CD4-positive, alpha-beta T cell (primary cell): ENCODE data around the gene TPRN. TPM values are rescaled to one million over a fixed set of nuclear protein-coding genes. Genes with fewer than 3 reads are reported as not detected.

Experiments used
- ATAC-seq: fragments of 200-7000 bp; cut with Tn5 transposase; one replicate; pipeline ENCODE4 v1.10.0; 2022; ENCODE audit warnings: mild to moderate bottlenecking; ENCODE audit not compliant: poor library complexity
- CTCF ChIA-PET: fragments of 350-600 bp; sonication (Branson Sonifier 250); formaldehyde crosslinking; loops from one replicate; lab custom pipeline; 2021; ENCODE audit warnings: antibody characterized with exemption, inconsistent platforms; lab: Charles Lee
- POLR2A ChIA-PET: fragments of 350-600 bp; sonication (Branson Sonifier 250); formaldehyde crosslinking; loops from one replicate; lab custom pipeline; 2021; ENCODE audit warnings: antibody characterized with exemption, inconsistent platforms; lab: Charles Lee
- DNase-seq, 14 experiments: peaks; one replicate each; pipeline ENCODE4 v3.0.0-alpha.2; 2013 to 2020; ENCODE audit warnings: mixed read lengths in 2 of 14
- H3K27ac ChIP-seq, 2 donors: one replicate each; pipeline versions ENCODE4 v1.5.1 to v1.7.0; 2013; ENCODE audit warnings: low read length in 2 of 2, low read depth in 1 of 2, mild to moderate bottlenecking in 1 of 2
- H3K27me3 ChIP-seq, 2 experiments: 1 replicate in 1 of 2; 2 replicates in 1 of 2; pipeline versions ENCODE4 v1.6.1 to v1.7.0; 2013; ENCODE audit warnings: low read length in 2 of 2, control low read depth in 1 of 2, mild to moderate bottlenecking in 1 of 2, moderate library complexity in 1 of 2; ENCODE audit not compliant: insufficient read depth in 2 of 2, control insufficient read depth in 1 of 2
- H3K36me3 ChIP-seq: one replicate; pipeline ENCODE4 v1.6.1; 2013; ENCODE audit warnings: low read length, control low read depth; ENCODE audit not compliant: insufficient read depth
- H3K4me1 ChIP-seq: one replicate; pipeline ENCODE4 v1.6.1; 2013; ENCODE audit warnings: low read length, control low read depth; ENCODE audit not compliant: insufficient read depth
- H3K4me3 ChIP-seq: one replicate; pipeline ENCODE4 v1.5.1; 2013; ENCODE audit warnings: mild to moderate bottlenecking, low read length, moderate library complexity
- H3K9me3 ChIP-seq, 2 experiments: 1 replicate in 1 of 2; 2 replicates in 1 of 2; pipeline versions ENCODE4 v1.6.1 to v1.7.0; 2013; ENCODE audit warnings: low read length in 2 of 2, mild to moderate bottlenecking in 2 of 2, control low read depth in 1 of 2, moderate library complexity in 1 of 2; ENCODE audit not compliant: control insufficient read depth in 1 of 2, insufficient read depth in 1 of 2
- H3K27ac Mint-ChIP-seq: one replicate; pipeline ENCODE4 v1.8.0; 2020; ENCODE audit warnings: mixed read lengths
- H3K27me3 Mint-ChIP-seq: one replicate; pipeline ENCODE4 v1.8.0; 2021; ENCODE audit warnings: mixed read lengths
- H3K36me3 Mint-ChIP-seq: one replicate; pipeline ENCODE4 v1.8.0; 2021; ENCODE audit warnings: low read depth, mixed read lengths
- H3K4me1 Mint-ChIP-seq: one replicate; pipeline ENCODE4 v1.8.0; 2021; ENCODE audit warnings: low read depth, mixed read lengths
- H3K4me3 Mint-ChIP-seq: one replicate; pipeline ENCODE4 v1.8.0; 2020; ENCODE audit warnings: mild to moderate bottlenecking, mixed read lengths
- H3K9me3 Mint-ChIP-seq: one replicate; pipeline ENCODE4 v1.8.0; 2020; ENCODE audit warnings: mixed read lengths
- CTCF ChIP-seq: fragments of 200-600 bp; IDR thresholded peaks from one replicate; pipeline ENCODE4 v1.8.0; 2022; ENCODE audit warnings: antibody characterized with exemption, mild to moderate bottlenecking
- intact Hi-C, 2 experiments: fragments of 100-400 bp; cut with DNase I in 1 of 2; cut with micrococcal nuclease in 1 of 2; formaldehyde crosslinking; loops; one replicate each; pipeline versions ENCODE4 v1.15.1 to v1.9.0; 2023 to 2025; cut with DNase I, micrococcal nuclease
- total RNA-seq, 174 experiments: library from RNA in 2 of 174; stranded (reverse) in 2 of 174; gene quantifications; one replicate each; pipeline ENCODE4 v1.2.3 and lab custom pipeline; 2021 to 2026

Gene TPRN
- total RNA-seq, 2 experiments from 2014 or later: 6.1 to 8.6 TPM

- POLR2A ChIA-PET: interaction anchor here (1.0 kb wide), 1 partner anchor 12 kb away, joined by 3 read pairs; no protein-coding TSS in a partner anchor
- H3K36me3 ChIP-seq: peaks cover 6% of the 10 kb centered on the region
- CTCF ChIA-PET: no interaction called here
- no peak for DNase-seq
- H3K27ac ChIP-seq: no peak overlapping the region
- Mint-ChIP-seq H3K36me3 (no peaks in the 10 kb centered on the region), H3K4me1 (no peaks in the 10 kb centered on the region), H3K27me3 (no peaks in the 10 kb centered on the region), H3K27ac (no peak overlapping the region), H3K9me3 (no peaks in the 10 kb centered on the region), H3K4me3 (no peak overlapping the region)
- H3K4me3 ChIP-seq: no peak overlapping the region
- H3K27me3 ChIP-seq: no peaks in the 10 kb centered on the region
- H3K9me3 ChIP-seq: no peaks in the 10 kb centered on the region
- ATAC-seq: no peak
- intact Hi-C loops: no loop called here
- H3K4me1 ChIP-seq: peaks cover under 1% of the 10 kb centered on the region
- TF ChIP-seq CTCF: no peak
These were observed 15.8 kb upstream of the TPRN start for GRCh38 chr9:137216188-137216965.

DNA sequence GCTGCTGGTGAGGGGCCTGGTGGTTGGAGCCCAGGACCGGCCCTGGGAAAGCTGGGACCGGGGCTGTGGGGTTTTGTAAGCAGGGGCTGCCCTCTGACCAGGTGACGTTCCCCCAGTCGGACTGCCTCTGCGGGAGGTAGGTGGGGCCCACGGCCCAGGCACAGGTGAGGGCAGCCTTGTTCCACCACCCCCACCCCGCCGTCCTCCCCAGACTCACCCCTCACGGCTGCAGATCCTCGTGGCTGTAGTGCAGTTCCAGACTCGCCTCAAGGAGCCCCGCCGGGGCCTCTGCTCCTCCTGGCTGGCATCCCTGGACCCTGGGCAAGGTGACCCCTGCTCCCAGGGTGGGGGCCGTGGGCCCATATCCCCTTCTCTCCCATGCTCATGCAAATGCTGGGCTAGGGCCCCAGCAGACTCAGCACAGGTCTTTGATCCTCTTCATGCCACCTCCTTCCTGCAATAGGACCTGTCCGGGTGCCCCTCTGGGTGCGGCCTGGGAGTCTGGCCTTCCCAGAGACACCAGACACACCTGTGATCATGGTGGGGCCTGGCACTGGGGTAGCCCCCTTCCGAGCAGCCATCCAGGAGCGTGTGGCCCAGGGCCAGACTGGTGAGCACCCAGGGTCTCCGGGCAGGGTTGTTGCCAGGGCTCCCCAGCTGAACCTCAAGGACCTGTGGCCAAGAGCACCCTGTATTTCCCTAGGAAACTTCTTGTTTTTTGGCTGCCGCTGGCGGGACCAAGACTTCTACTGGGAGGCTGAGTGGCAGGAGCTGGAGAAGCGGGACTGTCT, 14.8 kb upstream of the TPRN start:
- POLR2A ChIA-PET: interaction anchor here (1.0 kb wide), 2 partner anchors 7 to 11 kb away, joined by 3 read pairs; no protein-coding TSS in a partner anchor
- Mint-ChIP-seq H3K36me3 (no peaks in the 10 kb centered on the region), H3K4me3 (no peak overlapping the region), H3K27me3 (no peaks in the 10 kb centered on the region), H3K27ac (no peak overlapping the region), H3K9me3 (no peaks in the 10 kb centered on the region), H3K4me1 (no peaks in the 10 kb centered on the region)
- no peaks in the 10 kb centered on the region for H3K9me3 ChIP-seq
- intact Hi-C loops: no loop called here
- peaks cover 6% of the 10 kb centered on the region for H3K36me3 ChIP-seq
- no peaks in the 10 kb centered on the region for H3K27me3 ChIP-seq
- H3K27ac ChIP-seq: no peak overlapping the region
- ATAC-seq (no peak), DNase-seq (no peak)
- H3K4me3 ChIP-seq: no peak overlapping the region
- TF ChIP-seq CTCF: no peak
- H3K4me1 ChIP-seq: no peaks in the 10 kb centered on the region
- CTCF ChIA-PET: no interaction called here

DNA sequence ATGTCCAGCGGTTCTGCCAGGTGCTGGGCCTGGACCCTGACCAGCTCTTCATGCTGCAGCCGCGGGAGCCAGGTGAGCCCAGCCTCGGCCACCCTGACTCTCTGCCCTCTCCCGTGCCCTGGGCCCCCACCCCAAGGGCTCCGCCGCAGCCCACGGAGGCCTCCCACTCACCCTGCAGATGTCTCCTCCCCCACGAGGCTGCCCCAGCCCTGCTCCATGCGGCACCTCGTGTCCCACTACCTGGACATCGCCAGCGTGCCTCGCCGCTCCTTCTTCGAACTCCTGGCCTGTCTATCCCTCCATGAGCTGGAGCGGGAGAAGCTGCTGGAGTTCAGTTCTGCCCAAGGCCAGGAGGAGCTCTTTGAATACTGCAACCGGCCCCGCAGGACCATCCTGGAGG, 14.1 kb upstream of the TPRN start:
- intact Hi-C loops: no loop called here
- ChIA-PET CTCF (no interaction called here), POLR2A (interaction anchor here (1.0 kb wide), 1 partner anchor 8 kb away, joined by 3 read pairs; no protein-coding TSS in a partner anchor)
- Mint-ChIP-seq H3K36me3 (no peaks in the 10 kb centered on the region), H3K27me3 (no peaks in the 10 kb centered on the region), H3K9me3 (no peaks in the 10 kb centered on the region), H3K4me1 (no peaks in the 10 kb centered on the region), H3K4me3 (no peak overlapping the region), H3K27ac (no peak overlapping the region)
- Histone ChIP-seq H3K4me3 (no peak overlapping the region), H3K4me1 (no peaks in the 10 kb centered on the region), H3K9me3 (no peaks in the 10 kb centered on the region), H3K36me3 (peaks cover 6% of the 10 kb centered on the region), H3K27me3 (no peaks in the 10 kb centered on the region), H3K27ac (no peak overlapping the region)
- ATAC-seq (no peak), DNase-seq (no peak)
- TF ChIP-seq CTCF: no peak
